ENCODE measurements around the gene GOLGA6L7.
"Not testable (repeated sequence)": the region's sequence is repeated elsewhere in the genome, so short reads cannot be mapped to it uniquely, and the experiment has no call there.

The GOLGA6L7 gene

GRCh38 chr15:28884151-28884940 lies 35.9 kb upstream of the GOLGA6L7 start:
- no peak for DNase-seq

- no peak for DNase-seq
Measured at GRCh38 chr15:28881600-28881999, 33.2 kb upstream of the GOLGA6L7 start.

GRCh38 chr15:28881170-28881569 lies 32.7 kb upstream of the GOLGA6L7 start:
- DNase-seq: no peak

- no peak for DNase-seq
Measured at GRCh38 chr15:28880680-28881079, 32.2 kb upstream of the GOLGA6L7 start.

- DNase-seq: no peak
Measured at GRCh38 chr15:28879551-28879950, 31.1 kb upstream of the GOLGA6L7 start.

GRCh38 chr15:28878209-28878608 lies 29.8 kb upstream of the GOLGA6L7 start:
- DNase-seq: no peak

GRCh38 chr15:28876845-28877185 lies 28.4 kb upstream of the GOLGA6L7 start:
- no peak for DNase-seq

GRCh38 chr15:28876131-28876844 lies 27.8 kb upstream of the GOLGA6L7 start:
- no peak for DNase-seq

- no peak for DNase-seq
Measured at GRCh38 chr15:28875461-28876000, 27.1 kb upstream of the GOLGA6L7 start.

GRCh38 chr15:28873585-28874190 lies 25.2 kb upstream of the GOLGA6L7 start:
- DNase-seq: peak; percentile 38

- no peak for DNase-seq
Measured at GRCh38 chr15:28873006-28873405, 24.6 kb upstream of the GOLGA6L7 start.

- no peak for DNase-seq
Measured at GRCh38 chr15:28871168-28871567, 22.7 kb upstream of the GOLGA6L7 start.

GRCh38 chr15:28868744-28869345 lies 20.4 kb upstream of the GOLGA6L7 start:
- DNase-seq: no peak

GRCh38 chr15:28861589-28862293 lies 13.3 kb upstream of the GOLGA6L7 start:
- DNase-seq: not testable (repeated sequence)

- DNase-seq: no peak
Measured at GRCh38 chr15:28861031-28861534, 12.6 kb upstream of the GOLGA6L7 start.

- not testable (repeated sequence) for DNase-seq
Measured at GRCh38 chr15:28854578-28854977, 6.1 kb upstream of the GOLGA6L7 start.

GRCh38 chr15:28853654-28854053 lies 5.2 kb upstream of the GOLGA6L7 start:
- not testable (repeated sequence) for DNase-seq

GRCh38 chr15:28849766-28850165 lies 1.3 kb upstream of the GOLGA6L7 start:
- DNase-seq: not testable (repeated sequence)

GRCh38 chr15:28849271-28849670 lies 827 bp upstream of the GOLGA6L7 start:
- DNase-seq: not testable (repeated sequence)

- DNase-seq: not testable (repeated sequence)
Measured at GRCh38 chr15:28847959-28848358, 485 bp downstream of the GOLGA6L7 start.

- DNase-seq: not testable (repeated sequence)
Measured at GRCh38 chr15:28847247-28847646, 1.2 kb downstream of the GOLGA6L7 start.

- DNase-seq: not testable (repeated sequence)
Measured at GRCh38 chr15:28844147-28844546, 4.3 kb downstream of the GOLGA6L7 start.

All from activated CD8-positive, alpha-beta memory T cell treated with anti-CD3 and anti-CD28 coated beads, Interleukin-2, amount 50 U/mL, for 4 hours (primary cell).